Body of pancreas (tissue), 4 donors: ENCODE measurements around the gene PASK.

Experiments used
- CTCF ChIP-seq, 7 experiments: fragments of 450-650 bp in 4 of 7; fragments of 200-600 bp in 3 of 7; sonication (generic) in 3 of 7; IDR thresholded peaks; one replicate each; pipeline ENCODE4 v1.5.1; 2016 to 2019; ENCODE audit warnings: antibody characterized with exemption in 7 of 7
- POLR2A ChIP-seq, 3 donors: fragments of 450-650 bp; IDR thresholded peaks; one replicate each; pipeline ENCODE4 v1.6.1; 2016; ENCODE audit warnings: antibody characterized with exemption in 3 of 3, mild to moderate bottlenecking in 2 of 3

GRCh38 chr2:241185961-241186360, 36.7 kb upstream of the PASK start:
- TF ChIP-seq CTCF (IDR thresholded peaks at IDR 0.05) (no peak), POLR2A (IDR thresholded peaks at IDR 0.05) (no peak)
